Mucosa of rectum (tissue), 2 donors: ENCODE results near the gene AGBL1.

Source experiments
- H3K27ac ChIP-seq, 2 donors: one replicate each; pipeline ENCODE4 v1.7.0; 2013; ENCODE audit warnings: inconsistent platforms in 2 of 2, low read depth in 2 of 2, low read length in 2 of 2
- H3K27me3 ChIP-seq, 2 donors: one replicate each; pipeline ENCODE4 v1.7.0; 2013; ENCODE audit warnings: low read length in 2 of 2; ENCODE audit not compliant: control insufficient read depth in 2 of 2, insufficient read depth in 2 of 2
- H3K36me3 ChIP-seq, 2 donors: one replicate each; pipeline ENCODE4 v1.7.0; 2013; ENCODE audit warnings: low read length in 2 of 2; ENCODE audit not compliant: control insufficient read depth in 2 of 2, insufficient read depth in 2 of 2
- H3K4me1 ChIP-seq, 2 donors: one replicate each; pipeline ENCODE4 v1.7.0; 2013; ENCODE audit warnings: low read length in 2 of 2, mild to moderate bottlenecking in 1 of 2; ENCODE audit not compliant: control insufficient read depth in 2 of 2, insufficient read depth in 2 of 2
- H3K4me3 ChIP-seq, 2 donors: one replicate each; pipeline ENCODE4 v1.7.0; 2013; ENCODE audit warnings: low read length in 2 of 2
- H3K9ac ChIP-seq, 2 donors: one replicate each; pipeline ENCODE4 v1.7.0; 2013; ENCODE audit warnings: low read length in 2 of 2, low read depth in 1 of 2, mild to moderate bottlenecking in 1 of 2
- H3K9me3 ChIP-seq, 2 donors: one replicate each; pipeline ENCODE4 v1.7.0; 2013; ENCODE audit warnings: low read length in 2 of 2; ENCODE audit not compliant: control insufficient read depth in 2 of 2
- donor health status: healthy.
- donor health status: Normal muscosa, but diverticular disease.

AGBL1 gene

DNA sequence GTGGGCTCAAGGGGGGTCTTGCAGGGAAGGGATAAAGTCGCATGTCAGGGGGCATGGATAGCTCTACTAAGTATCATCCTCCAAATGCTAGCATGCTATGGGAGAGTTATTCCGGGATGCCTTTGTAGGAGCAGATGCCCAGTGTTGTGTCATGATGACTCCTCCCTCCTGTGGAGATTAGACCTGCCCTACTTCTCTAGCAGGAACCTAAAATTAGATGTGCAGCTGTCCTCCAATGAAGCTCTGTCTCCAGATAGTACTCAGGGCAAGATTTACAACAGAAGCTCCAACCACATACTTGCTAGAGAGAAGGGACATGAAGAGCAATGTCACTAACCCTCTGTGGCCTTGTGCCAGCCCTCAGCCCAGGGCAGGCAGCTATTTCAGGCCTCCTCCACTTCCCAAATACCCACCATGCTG lies 82.5 kb downstream of the AGBL1 start:
- Histone ChIP-seq H3K27ac (no peak overlapping the region), H3K36me3 (no peaks in the 10 kb centered on the region), H3K4me1 (no peaks in the 10 kb centered on the region), H3K9me3 (no peaks in the 10 kb centered on the region), H3K27me3 (no peaks in the 10 kb centered on the region), H3K4me3 (no peak overlapping the region), H3K9ac (no peak overlapping the region)

- no peak overlapping the region for H3K4me3 ChIP-seq
- H3K36me3 ChIP-seq = no peaks in the 10 kb centered on the region
- H3K4me1 ChIP-seq = no peaks in the 10 kb centered on the region
- H3K9me3 ChIP-seq = no peaks in the 10 kb centered on the region
- H3K9ac ChIP-seq = no peak overlapping the region
- no peak overlapping the region for H3K27ac ChIP-seq
- H3K27me3 ChIP-seq = no peaks in the 10 kb centered on the region
Observed at GRCh38 chr15:86162641-86163040, 83.0 kb downstream of the AGBL1 start.

- Histone ChIP-seq H3K9ac (no peak overlapping the region), H3K9me3 (no peaks in the 10 kb centered on the region), H3K27me3 (no peaks in the 10 kb centered on the region), H3K36me3 (no peaks in the 10 kb centered on the region), H3K27ac (no peak overlapping the region), H3K4me1 (no peaks in the 10 kb centered on the region), H3K4me3 (no peak overlapping the region)
Observed at GRCh38 chr15:86163816-86164215, 84.1 kb downstream of the AGBL1 start.

DNA sequence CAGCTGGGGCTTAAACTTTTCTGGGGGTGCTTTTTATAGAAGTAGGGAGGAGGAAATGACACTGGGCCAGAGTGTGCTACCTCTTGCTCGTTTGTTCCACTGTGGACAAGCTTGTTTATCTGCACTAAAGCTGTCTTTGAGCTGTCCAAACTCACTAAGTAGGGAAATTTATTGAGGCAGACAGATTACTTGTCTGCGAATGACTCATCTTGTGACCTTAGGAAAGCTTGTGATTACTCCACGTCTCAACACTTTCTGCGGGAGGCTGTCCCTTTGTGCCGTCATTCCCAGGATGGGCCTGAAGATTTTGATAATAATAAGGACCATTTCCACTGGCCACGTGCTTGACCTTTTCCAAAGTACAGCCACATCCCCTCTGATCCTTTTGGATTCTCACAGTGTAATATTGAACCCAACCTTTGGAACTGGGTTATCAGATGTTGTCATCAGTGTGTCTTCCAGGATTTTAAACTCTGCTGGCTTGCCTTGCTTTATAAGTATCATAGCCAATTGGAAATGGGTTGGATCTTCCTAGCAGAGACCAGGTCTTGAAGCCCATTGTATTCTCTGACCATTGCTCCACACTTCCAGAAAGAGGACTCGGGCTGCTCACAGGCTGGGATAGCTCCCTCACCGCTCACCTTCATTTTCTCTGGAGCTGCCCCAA lies 84.7 kb downstream of the AGBL1 start:
- Histone ChIP-seq H3K27me3 (no peaks in the 10 kb centered on the region), H3K9me3 (no peaks in the 10 kb centered on the region), H3K9ac (no peak overlapping the region), H3K27ac (peak overlapping the region in 1 of 2 donors; percentile 35), H3K4me3 (no peak overlapping the region), H3K4me1 (no peaks in the 10 kb centered on the region), H3K36me3 (no peaks in the 10 kb centered on the region)

DNA sequence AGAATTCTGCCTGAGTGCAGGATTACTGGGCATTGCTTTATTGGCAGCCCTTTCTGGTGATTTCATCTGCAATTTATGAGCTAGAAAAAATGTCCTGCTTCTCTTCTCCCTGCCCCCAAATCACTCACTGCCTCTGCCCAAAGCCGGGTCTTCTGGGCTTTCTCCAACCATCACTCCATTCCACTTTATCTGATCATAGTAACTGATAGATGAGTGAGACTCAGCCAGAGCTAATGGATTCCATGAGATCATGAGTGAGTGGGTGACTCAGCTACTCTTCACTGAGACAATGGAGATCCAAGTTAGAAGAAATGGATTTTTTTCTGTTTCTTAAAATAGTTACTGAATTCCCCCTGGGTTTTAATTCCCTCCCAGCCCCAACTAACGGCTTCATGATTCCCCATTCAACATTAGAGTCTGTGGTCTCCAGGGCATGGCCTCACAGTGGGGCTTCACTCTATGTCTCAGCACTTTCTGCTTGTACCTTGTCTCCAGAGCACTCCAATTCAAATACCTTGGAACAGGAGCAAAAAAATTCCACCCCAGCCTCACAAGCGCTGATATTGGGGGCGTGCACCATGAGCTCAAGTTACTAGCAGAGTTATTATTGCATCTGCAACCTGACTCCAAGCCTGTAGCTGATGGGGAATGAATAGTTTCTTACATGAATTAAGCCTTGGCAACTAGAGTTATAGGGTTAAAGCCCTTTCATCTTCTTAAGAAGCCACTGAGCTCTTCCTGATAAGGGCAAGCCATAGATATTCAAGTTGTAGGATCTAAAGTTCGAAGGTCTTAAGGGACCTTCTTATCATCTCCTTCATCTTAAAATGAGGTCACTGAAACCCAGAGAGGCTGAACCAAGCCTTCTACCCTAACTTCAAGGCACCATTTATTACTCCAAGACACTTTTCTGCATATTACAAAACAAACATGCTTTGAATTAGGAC lies 85.9 kb downstream of the AGBL1 start:
- Histone ChIP-seq H3K4me1 (no peaks in the 10 kb centered on the region), H3K27me3 (no peaks in the 10 kb centered on the region), H3K9ac (no peak overlapping the region), H3K27ac (no peak overlapping the region), H3K9me3 (no peaks in the 10 kb centered on the region), H3K4me3 (no peak overlapping the region), H3K36me3 (no peaks in the 10 kb centered on the region)

GRCh38 chr15:86167841-86168240 lies 88.2 kb downstream of the AGBL1 start:
- H3K9me3 ChIP-seq = no peaks in the 10 kb centered on the region
- H3K36me3 ChIP-seq = no peaks in the 10 kb centered on the region
- H3K27ac ChIP-seq = no peak overlapping the region
- H3K4me3 ChIP-seq = no peak overlapping the region
- H3K4me1 ChIP-seq = no peaks in the 10 kb centered on the region
- no peak overlapping the region for H3K9ac ChIP-seq
- no peaks in the 10 kb centered on the region for H3K27me3 ChIP-seq

GRCh38 chr15:86178845-86179244 lies 99.2 kb downstream of the AGBL1 start:
- Histone ChIP-seq H3K36me3 (no peaks in the 10 kb centered on the region), H3K27ac (no peak overlapping the region), H3K27me3 (no peaks in the 10 kb centered on the region), H3K4me3 (no peak overlapping the region), H3K9me3 (no peaks in the 10 kb centered on the region), H3K9ac (no peak overlapping the region), H3K4me1 (no peaks in the 10 kb centered on the region)

DNA sequence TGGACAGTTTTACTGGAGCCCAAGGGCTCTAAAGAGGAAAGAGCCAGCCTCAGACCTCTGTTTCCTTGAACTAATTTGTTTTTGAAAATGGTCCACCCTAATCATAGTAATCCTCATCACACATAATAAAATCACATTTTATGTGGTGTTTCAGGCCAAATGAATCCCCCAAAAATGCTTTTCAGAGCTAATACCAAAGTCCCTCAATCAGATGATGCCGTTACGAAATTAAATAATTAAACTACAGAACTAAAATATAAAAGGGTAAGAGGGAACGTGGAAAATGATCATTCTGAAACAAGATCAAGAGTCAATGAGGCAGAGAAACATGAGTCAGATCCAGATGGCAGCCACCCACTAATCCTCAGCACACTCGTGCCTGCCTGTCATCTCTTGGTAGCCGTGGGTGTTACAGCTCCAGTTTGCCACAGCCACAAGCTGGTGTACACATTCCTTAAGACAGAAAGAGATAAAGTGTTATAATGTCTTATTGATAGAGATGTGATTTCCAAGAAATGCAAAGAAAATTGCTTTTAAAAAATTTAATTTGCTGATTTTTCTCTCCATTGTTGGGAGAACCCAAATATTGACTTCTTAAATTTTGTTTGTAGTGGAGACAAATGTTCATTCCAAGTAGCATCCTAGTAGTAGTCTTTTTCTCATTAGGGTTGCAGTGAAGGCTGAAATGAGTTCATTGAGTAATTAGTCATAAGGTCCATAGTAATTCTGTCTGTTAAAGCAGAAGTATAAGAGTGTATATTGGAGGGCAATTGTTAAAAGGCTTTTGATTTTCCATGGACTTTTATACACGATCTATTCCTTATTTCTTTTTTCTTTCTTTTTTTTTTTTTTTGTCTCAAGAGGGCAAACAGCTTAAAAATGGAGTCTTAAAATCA lies 104.2 kb downstream of the AGBL1 start:
- no peaks in the 10 kb centered on the region for H3K4me1 ChIP-seq
- H3K9me3 ChIP-seq = no peaks in the 10 kb centered on the region
- H3K4me3 ChIP-seq = no peak overlapping the region
- H3K27me3 ChIP-seq = no peaks in the 10 kb centered on the region
- no peak overlapping the region for H3K9ac ChIP-seq
- H3K36me3 ChIP-seq = no peaks in the 10 kb centered on the region
- no peak overlapping the region for H3K27ac ChIP-seq

DNA sequence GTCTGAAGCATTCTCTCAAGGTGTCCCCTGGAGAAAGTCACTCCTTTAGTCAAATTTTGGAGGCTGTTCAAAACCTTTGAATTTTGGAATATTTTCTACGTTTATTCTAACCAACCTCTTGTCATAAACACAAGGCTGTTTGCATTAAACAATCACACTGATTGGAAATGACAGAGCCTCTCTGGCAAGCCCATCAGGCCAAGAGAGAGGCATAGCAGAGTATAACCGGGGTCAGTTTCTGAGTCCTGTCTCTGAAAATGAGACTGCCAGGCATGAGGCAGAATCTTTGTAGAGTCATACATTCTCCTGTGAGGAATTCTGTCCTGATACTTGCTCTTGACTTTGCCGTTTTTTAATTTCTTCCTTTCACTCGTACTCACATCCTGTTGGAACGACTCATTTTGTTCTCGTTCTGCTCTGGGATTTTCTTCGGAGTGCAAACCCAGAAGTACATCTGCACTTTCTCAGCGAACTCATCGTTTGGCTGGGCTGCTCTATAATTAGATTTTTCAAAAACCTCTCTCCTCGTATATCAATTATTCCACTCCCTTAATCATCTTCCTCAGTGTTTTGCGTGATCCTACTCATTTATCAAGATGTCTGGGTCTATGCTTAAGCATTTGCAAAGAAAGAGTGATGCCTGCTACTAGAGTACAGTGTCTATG lies 114.2 kb downstream of the AGBL1 start:
- H3K9me3 ChIP-seq = no peaks in the 10 kb centered on the region
- H3K27ac ChIP-seq = no peak overlapping the region
- no peak overlapping the region for H3K9ac ChIP-seq
- no peaks in the 10 kb centered on the region for H3K36me3 ChIP-seq
- H3K27me3 ChIP-seq = no peaks in the 10 kb centered on the region
- H3K4me1 ChIP-seq = no peaks in the 10 kb centered on the region
- no peak overlapping the region for H3K4me3 ChIP-seq
